Small intestine (tissue), 7 donors: ENCODE results near the gene PSD2. TPM values are rescaled to one million over a fixed set of nuclear protein-coding genes. Genes with fewer than 3 reads are reported as not detected.

ENCODE experiments used
- DNase-seq, 2 donors: peaks; one replicate each; pipeline versions ENCODE4 v3.0.0 to v3.0.0-alpha.2; 2013
- FAIRE-seq: peaks from 2 replicates; lab custom pipeline; 2012; peaks lifted over from hg19 to GRCh38; lab: Jason Lieb, UNC
- H3K27ac ChIP-seq, 3 donors: one replicate each; pipeline ENCODE4 v1.5.1; 2013; ENCODE audit warnings: low read length in 2 of 3, mild to moderate bottlenecking in 2 of 3, control low read depth in 1 of 3, inconsistent platforms in 1 of 3, low read depth in 1 of 3, moderate library complexity in 1 of 3
- H3K27me3 ChIP-seq, 3 donors: one replicate each; pipeline ENCODE4 v1.6.1; 2013; ENCODE audit warnings: low read length in 3 of 3, inconsistent platforms in 1 of 3; ENCODE audit not compliant: control insufficient read depth in 3 of 3, insufficient read depth in 3 of 3
- H3K36me3 ChIP-seq, 3 donors: one replicate each; pipeline ENCODE4 v1.6.1; 2013; ENCODE audit warnings: low read length in 3 of 3, inconsistent platforms in 1 of 3, low read depth in 1 of 3, mild to moderate bottlenecking in 1 of 3, moderate library complexity in 1 of 3; ENCODE audit not compliant: control insufficient read depth in 3 of 3, insufficient read depth in 2 of 3
- H3K4me1 ChIP-seq, 3 donors: one replicate each; pipeline ENCODE4 v1.6.1; 2013; ENCODE audit warnings: low read length in 2 of 3, inconsistent platforms in 1 of 3, low read depth in 1 of 3, mild to moderate bottlenecking in 1 of 3, moderate library complexity in 1 of 3; ENCODE audit not compliant: control insufficient read depth in 3 of 3, insufficient read depth in 2 of 3
- H3K4me3 ChIP-seq, 3 donors: one replicate each; pipeline ENCODE4 v1.5.1; 2013; ENCODE audit warnings: low read length in 3 of 3, control low read depth in 1 of 3, inconsistent platforms in 1 of 3, low read depth in 1 of 3, mild to moderate bottlenecking in 1 of 3, moderate library complexity in 1 of 3
- H3K9me3 ChIP-seq, 2 donors: one replicate each; pipeline ENCODE4 v1.6.1; 2013; ENCODE audit warnings: low read depth in 1 of 2, low read length in 1 of 2; ENCODE audit not compliant: control insufficient read depth in 2 of 2, insufficient read depth in 1 of 2
- WGBS, 3 donors: extraction: QIAGEN DNeasy Blood & Tissue Kit; methylation state at CpG; one replicate each; pipeline ENCODE4 v1.1.7; 2013; 5-methylcytosine and 5-hydroxymethylcytosine counted together
- polyA plus RNA-seq, 4 donors: library from polyadenylated mRNA; stranded (reverse) in 3 of 4; unstranded in 1 of 4; fragments of 200-250 nt in 3 of 4; fragments of 120-200 nt in 1 of 4; gene quantifications; one replicate each; pipeline versions ENCODE4 v1.2.1 to v1.2.3, GENCODE V29; 2013
- donor health status: healthy with polysubstance abuse.
- donor health status: control.
- donor health status: control.
- donor health status: Bipolar disorder and iron deficiency.
- donor health status: healthy.

Gene PSD2
- polyA plus RNA-seq, 4 donors, result 0.12 to 0.34 TPM; not detected in 2

DNA sequence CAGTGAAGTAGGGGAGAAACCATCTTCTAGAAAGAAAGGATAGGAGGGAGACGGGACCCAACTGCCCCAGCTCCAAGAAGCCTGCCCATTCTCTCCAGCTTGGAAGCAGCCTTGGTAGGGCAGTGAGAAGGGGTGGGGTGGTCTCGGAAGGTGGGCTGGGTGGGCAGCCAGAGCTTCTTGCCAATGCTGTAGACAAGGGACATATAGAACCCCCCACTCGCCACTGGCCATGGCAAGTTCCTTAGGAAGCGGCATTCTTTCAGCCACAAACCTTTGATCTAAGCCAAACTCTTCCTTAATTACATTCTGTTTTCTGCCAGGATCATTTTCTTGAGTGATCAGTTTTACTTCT is 90.2 kb downstream of the PSD2 start:
- no peak for DNase-seq
- WGBS, 3 donors, result 82 to 90% (median 84%) methylated on average over 4 of the region's 4 CpGs
- no peaks in the 10 kb centered on the region for H3K36me3 ChIP-seq
- no peak overlapping the region for H3K4me3 ChIP-seq
- no peaks in the 10 kb centered on the region for H3K4me1 ChIP-seq
- H3K27ac ChIP-seq, result no peak overlapping the region
- FAIRE-seq, result no peak
- H3K27me3 ChIP-seq, result peaks cover 0 to 21% (median 0%) of the 10 kb centered on the region in 3 donors
- no peaks in the 10 kb centered on the region for H3K9me3 ChIP-seq

DNA sequence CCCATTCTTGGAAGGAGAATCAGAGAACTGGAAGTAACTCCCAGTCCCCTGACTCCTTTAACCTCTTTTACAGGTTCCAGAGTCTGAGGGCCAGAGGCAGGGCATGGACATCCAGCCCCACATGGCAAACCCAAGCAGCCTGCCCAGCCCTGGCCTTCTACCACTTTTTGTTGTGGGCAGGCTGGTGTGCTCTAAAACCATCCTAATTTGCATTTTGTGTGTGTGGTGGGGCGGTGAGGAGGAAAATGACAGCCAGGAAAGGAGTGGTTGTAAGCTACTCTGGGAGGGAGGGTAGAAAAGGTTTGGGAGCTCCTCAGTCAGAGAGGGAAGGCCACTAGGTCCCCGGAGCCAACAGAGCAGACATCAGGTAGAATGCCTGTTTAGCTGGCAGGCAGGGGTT is 90.6 kb downstream of the PSD2 start:
- no peaks in the 10 kb centered on the region for H3K4me1 ChIP-seq
- no peak for FAIRE-seq

DNA sequence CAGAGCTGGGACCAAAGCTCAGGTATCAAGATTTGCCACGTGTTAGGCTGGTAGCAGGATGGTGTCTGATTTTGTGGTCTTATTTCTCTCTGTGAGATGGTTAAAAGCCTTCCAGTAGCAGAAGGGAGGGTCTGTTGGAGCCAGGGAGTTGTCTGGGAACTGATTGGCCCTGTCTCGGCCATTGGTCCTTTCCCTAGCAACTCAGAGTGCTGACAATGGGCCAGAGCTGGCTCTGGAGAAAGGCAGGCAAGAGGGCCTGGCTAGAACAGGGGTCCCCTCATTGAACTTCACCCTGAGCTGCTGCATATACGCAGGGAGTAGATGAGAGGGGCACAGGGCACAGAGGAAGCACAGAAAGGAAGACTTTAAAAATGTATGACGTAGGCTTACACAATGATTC is 92.8 kb downstream of the PSD2 start:
- 54 to 62% (median 61%) methylated on average over 4 of the region's 4 CpGs for WGBS, 3 donors
- no peak overlapping the region for H3K4me3 ChIP-seq
- no peak overlapping the region for H3K27ac ChIP-seq
- H3K36me3 ChIP-seq, result no peaks in the 10 kb centered on the region
- H3K9me3 ChIP-seq, result no peaks in the 10 kb centered on the region
- no peaks in the 10 kb centered on the region for H3K4me1 ChIP-seq
- no peak for FAIRE-seq
- peaks cover 0 to 16% (median 0%) of the 10 kb centered on the region in 3 donors for H3K27me3 ChIP-seq
- DNase-seq, result no peak

More for the DNA sequence above, 90.6 kb downstream of the PSD2 start:
- Histone ChIP-seq H3K27ac (no peak overlapping the region), H3K4me3 (no peak overlapping the region), H3K27me3 (peaks cover 0 to 21% (median 0%) of the 10 kb centered on the region in 3 donors), H3K9me3 (no peaks in the 10 kb centered on the region), H3K36me3 (no peaks in the 10 kb centered on the region)
- 47 to 80% (median 61%) methylated on average over 2 of the region's 2 CpGs for WGBS, 3 donors
- DNase-seq, result no peak

DNA sequence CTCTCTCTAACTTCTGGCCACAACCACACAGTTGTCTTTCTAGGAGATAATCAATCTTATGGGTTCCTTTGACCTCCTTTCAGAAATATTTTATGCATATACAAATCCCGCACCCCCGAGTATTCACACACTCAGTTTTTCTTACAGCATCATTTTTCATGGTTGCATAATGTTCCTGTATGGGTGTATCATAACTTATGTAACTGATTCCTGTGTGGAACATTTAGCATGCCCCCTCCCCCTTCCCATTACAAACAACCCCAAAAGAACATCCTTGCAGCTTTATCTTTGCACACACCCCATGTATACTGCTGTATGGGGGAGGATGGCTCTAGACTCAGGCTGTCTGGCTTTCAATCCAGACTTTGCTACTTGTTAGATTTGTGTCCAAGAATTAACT is 93.8 kb downstream of the PSD2 start:
- WGBS, 3 donors, result 89 to 96% (median 94%) methylated on average over 2 of the region's 2 CpGs
- FAIRE-seq (no peak), DNase-seq (no peak)
- Histone ChIP-seq H3K4me1 (no peaks in the 10 kb centered on the region), H3K4me3 (no peak overlapping the region), H3K36me3 (no peaks in the 10 kb centered on the region), H3K27ac (no peak overlapping the region), H3K27me3 (peaks cover 0 to 19% (median 0%) of the 10 kb centered on the region in 3 donors), H3K9me3 (no peaks in the 10 kb centered on the region)

DNA sequence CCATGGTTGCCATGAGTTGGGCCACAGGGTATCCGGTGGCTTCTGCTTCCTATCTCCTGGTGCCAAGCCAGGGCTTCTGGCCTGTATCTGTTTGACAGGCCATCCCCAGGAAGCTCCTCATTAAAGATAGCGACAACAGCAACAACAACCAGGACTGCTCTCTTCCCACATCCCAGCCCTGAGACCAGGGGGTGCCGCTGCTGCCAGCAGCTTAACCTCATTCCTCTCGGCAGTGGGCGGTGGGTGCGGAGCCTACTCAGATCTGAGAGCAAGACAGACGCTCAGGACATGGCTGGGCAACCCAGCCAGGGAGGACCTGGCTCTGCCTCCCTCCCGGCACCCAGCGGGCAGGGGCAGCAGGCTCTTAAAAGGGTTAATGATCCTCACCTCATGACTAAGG is 98.3 kb downstream of the PSD2 start:
- H3K36me3 ChIP-seq, result no peaks in the 10 kb centered on the region
- H3K4me3 ChIP-seq, result no peak overlapping the region
- FAIRE-seq (no peak), DNase-seq (no peak)
- no peaks in the 10 kb centered on the region for H3K9me3 ChIP-seq
- no peak overlapping the region for H3K27ac ChIP-seq
- WGBS, 3 donors, result 76 to 85% (median 76%) methylated on average over 9 of the region's 9 CpGs
- peaks cover 0 to 30% (median 0%) of the 10 kb centered on the region in 3 donors for H3K27me3 ChIP-seq
- H3K4me1 ChIP-seq, result no peaks in the 10 kb centered on the region

Other genes starting within 250 kb of the PSD2 start
- gene UBE2D2, start 234.5 kb upstream of the PSD2 start, polyA plus RNA-seq, result 100 to 1,000 TPM in 1 of 4 donors, 10 to 100 TPM in 3; 74.3 to 118 (median 95.3) TPM
- gene CXXC5, start 147.5 kb upstream of the PSD2 start, polyA plus RNA-seq, result 10 to 100 TPM in 3 of 4 donors, 1 to 10 TPM in 1; 3.8 to 89.4 (median 18.2) TPM
- under 1 TPM in 2 of 4 donors, not detected in 2; 0.19 to 0.55 TPM for gene NRG2, start 247.5 kb downstream of the PSD2 start, polyA plus RNA-seq